ENCODE data around the gene IGF2BP2. TPM values are rescaled to one million over a fixed set of nuclear protein-coding genes. Genes with fewer than 3 reads are reported as not detected.

The IGF2BP2 gene
- total and polyA plus RNA-seq, 5 experiments from 2014 or later = 0.49 TPM; not detected in 4

DNA sequence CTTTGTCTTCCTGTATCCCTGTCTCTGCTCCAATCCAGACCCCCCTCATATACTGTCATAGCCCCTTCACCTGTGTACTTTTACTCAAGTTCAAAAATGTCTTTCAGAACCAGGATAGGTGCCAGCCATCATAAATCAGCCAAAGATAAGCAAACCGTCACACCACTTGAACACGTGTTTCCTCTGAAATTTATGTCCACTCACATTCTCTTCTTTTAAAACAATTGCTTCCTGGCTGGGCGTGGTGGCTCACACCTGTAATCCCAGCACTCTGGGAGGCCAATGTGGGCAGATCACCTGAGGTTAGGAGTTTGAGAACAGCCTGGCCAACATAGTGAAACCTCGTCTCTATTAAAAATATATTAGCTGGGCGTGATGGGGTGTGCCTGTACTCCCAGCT lies 74.1 kb downstream of the IGF2BP2 start:
- Mint-ChIP-seq H3K4me3 (no peak overlapping the region), H3K36me3 (peaks cover 0 to 7% (median 0%) of the 10 kb centered on the region in 3 donors), H3K27me3 (peaks cover 0 to 7% (median 3%) of the 10 kb centered on the region in 5 donors), H3K4me1 (peaks cover 0 to 11% (median 5%) of the 10 kb centered on the region in 4 donors), H3K27ac (no peak overlapping the region), H3K9me3 (peaks cover 0 to 13% (median 7%) of the 10 kb centered on the region in 9 donors)
- no peak for ATAC-seq
- DNase-seq = no peak
- POLR2A ChIA-PET = no interaction called here

DNA sequence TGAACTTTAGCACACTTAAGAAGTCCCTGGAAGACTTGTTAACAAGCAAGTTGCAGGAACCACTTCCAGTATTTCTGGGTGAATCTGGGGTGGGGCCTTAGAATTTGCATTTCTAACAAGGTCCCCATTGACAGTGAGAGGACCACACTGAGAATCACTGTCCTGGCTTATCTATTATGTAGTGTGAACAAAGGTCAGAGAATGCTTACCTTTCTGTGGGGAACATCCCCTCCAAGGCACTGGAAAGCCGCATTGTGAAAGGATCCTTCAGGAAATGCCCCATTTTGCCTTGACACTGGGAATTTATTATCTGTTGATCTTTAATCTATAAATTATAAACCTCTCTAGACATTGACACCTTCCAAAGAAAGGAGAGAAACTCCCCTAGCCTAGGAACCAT lies 74.8 kb downstream of the IGF2BP2 start:
- no peak for ATAC-seq
- POLR2A ChIA-PET = no interaction called here
- Mint-ChIP-seq H3K27ac (no peak overlapping the region), H3K4me1 (peaks cover 0 to 18% (median 6%) of the 10 kb centered on the region in 4 donors), H3K4me3 (no peak overlapping the region), H3K27me3 (peaks cover 0 to 7% (median 5%) of the 10 kb centered on the region in 5 donors), H3K9me3 (peaks cover 0 to 11% (median 6%) of the 10 kb centered on the region in 9 donors), H3K36me3 (peaks cover 0 to 7% (median 0%) of the 10 kb centered on the region in 3 donors)
- no peak for DNase-seq

DNA sequence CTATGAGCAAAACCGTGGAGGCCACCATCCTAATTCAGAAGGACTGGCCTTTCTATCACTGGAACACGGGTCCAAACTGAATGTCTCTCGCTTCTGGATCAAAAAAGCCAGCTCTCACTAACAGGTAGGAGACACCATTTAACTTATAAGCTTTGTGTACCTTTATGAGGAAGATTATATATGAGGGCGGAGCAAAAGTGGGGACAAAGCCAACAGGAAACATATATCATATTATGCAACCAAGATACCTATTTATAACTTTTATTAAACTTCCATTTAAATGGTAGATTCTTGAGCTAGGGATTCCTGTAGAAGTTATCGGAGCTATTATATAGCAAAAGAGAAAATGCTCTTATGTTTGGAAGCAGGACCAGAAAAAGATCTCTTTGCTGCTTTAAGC lies 78.4 kb downstream of the IGF2BP2 start:
- peaks cover 0 to 21% (median 6%) of the 10 kb centered on the region in 4 donors for H3K4me1 Mint-ChIP-seq
- peaks cover 0 to 8% (median 6%) of the 10 kb centered on the region in 5 donors for H3K27me3 Mint-ChIP-seq
- no peaks in the 10 kb centered on the region for H3K36me3 Mint-ChIP-seq
- no peak for ATAC-seq
- H3K4me3 Mint-ChIP-seq = no peak overlapping the region
- DNase-seq = no peak
- POLR2A ChIA-PET = no interaction called here
- H3K9me3 Mint-ChIP-seq = no peaks in the 10 kb centered on the region
- H3K27ac Mint-ChIP-seq = no peak overlapping the region

GRCh38 chr3:185744997-185745843 lies 79.6 kb downstream of the IGF2BP2 start:
- H3K9me3 Mint-ChIP-seq = no peaks in the 10 kb centered on the region
- ATAC-seq (no peak), DNase-seq (no peak)
- H3K36me3 Mint-ChIP-seq = no peaks in the 10 kb centered on the region
- H3K4me3 Mint-ChIP-seq = peak overlapping the region in 1 of 10 donors; percentile 24
- peaks cover 0 to 8% (median 0%) of the 10 kb centered on the region in 5 donors for H3K27me3 Mint-ChIP-seq
- peaks cover 0 to 21% (median 6%) of the 10 kb centered on the region in 4 donors for H3K4me1 Mint-ChIP-seq
- POLR2A ChIA-PET = no interaction called here
- no peak overlapping the region for H3K27ac Mint-ChIP-seq

GRCh38 chr3:185741586-185741985 lies 83.3 kb downstream of the IGF2BP2 start:
- DNase-seq (no peak), ATAC-seq (no peak)
- H3K4me3 Mint-ChIP-seq = no peak overlapping the region
- H3K27me3 Mint-ChIP-seq = peaks cover 0 to 5% (median 2%) of the 10 kb centered on the region in 5 donors
- no peak overlapping the region for H3K27ac Mint-ChIP-seq
- H3K9me3 Mint-ChIP-seq = no peaks in the 10 kb centered on the region
- no peaks in the 10 kb centered on the region for H3K36me3 Mint-ChIP-seq
- POLR2A ChIA-PET = no interaction called here
- peaks cover 0 to 19% (median 5%) of the 10 kb centered on the region in 4 donors for H3K4me1 Mint-ChIP-seq

DNA sequence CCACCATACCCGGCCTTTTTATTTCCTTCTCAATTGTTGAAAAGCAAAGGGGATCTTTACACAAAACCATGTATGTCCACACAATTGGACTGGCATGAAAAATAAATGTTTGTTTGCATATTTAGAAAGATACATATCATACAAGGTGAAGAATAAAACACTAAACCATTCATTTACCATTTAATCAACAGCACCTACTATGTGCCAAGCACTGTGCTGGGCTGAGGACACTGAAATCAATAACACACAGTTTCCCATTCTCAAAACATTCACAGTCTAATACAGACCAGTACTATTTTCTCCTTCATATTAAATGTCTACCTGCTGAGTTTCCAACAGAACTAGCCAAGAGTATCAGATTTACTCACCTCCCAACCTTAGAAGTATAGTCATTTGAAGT lies 84.7 kb downstream of the IGF2BP2 start:
- peaks cover 0 to 5% (median 0%) of the 10 kb centered on the region in 4 donors for H3K4me1 Mint-ChIP-seq
- H3K36me3 Mint-ChIP-seq = no peaks in the 10 kb centered on the region
- ATAC-seq = no peak
- POLR2A ChIA-PET = no interaction called here
- no peaks in the 10 kb centered on the region for H3K9me3 Mint-ChIP-seq
- peaks cover 0 to 3% (median 2%) of the 10 kb centered on the region in 5 donors for H3K27me3 Mint-ChIP-seq
- DNase-seq = no peak
- H3K27ac Mint-ChIP-seq = no peak overlapping the region
- H3K4me3 Mint-ChIP-seq = no peak overlapping the region

- no peaks in the 10 kb centered on the region for H3K36me3 Mint-ChIP-seq
- no peaks in the 10 kb centered on the region for H3K4me1 Mint-ChIP-seq
- no peak overlapping the region for H3K4me3 Mint-ChIP-seq
- DNase-seq = no peak
- H3K27ac Mint-ChIP-seq = no peak overlapping the region
- POLR2A ChIA-PET = no interaction called here
- no peak for ATAC-seq
- H3K9me3 Mint-ChIP-seq = no peaks in the 10 kb centered on the region
- H3K27me3 Mint-ChIP-seq = peaks cover 0 to 3% (median 0%) of the 10 kb centered on the region in 5 donors
These were observed 85.6 kb downstream of the IGF2BP2 start for GRCh38 chr3:185739264-185739701.

DNA sequence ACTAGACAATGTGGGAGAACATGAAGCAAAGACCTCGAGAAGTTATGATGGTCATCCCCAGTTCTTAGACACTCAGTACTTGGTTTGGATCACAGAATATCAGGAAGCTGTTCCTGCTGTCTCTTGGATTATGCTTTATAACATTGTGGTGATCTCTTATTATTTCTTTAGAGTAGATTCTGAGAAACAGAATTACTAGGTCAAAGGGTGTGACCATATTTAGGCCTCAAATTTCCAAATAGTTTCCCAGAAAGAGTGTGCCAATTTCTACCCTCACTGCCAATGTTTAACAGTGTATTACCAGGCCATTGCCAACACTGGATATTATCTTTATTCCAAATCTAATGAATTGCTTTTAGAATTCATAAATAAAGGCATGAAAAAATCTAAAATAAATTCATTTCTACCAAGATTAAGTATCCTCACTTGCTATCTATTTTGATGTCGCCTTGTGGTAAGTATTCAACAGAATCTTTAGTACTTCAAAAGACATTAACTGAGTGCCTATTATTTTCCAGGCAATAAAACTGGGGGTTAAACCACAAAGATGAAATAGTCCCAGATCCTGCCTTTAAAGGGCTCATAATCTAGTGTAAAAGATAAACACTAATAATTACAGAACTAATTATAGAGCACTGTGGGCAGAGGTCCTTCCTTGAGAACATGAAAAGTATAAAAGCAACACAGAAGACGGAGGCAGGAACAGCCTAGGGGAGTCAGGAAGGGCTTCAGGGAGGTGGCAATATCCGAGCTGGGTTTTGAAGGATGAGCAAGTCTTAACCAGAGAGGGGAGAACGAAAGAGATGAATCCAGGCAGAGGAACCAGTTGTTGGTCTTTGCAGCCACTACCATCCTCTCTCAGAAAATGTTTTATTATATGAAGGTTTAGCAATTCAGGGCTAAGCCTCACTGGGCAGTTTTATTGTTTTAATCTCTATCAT lies 86.8 kb downstream of the IGF2BP2 start:
- Mint-ChIP-seq H3K36me3 (no peaks in the 10 kb centered on the region), H3K27ac (no peak overlapping the region), H3K27me3 (peaks cover 0 to 4% (median under 1%) of the 10 kb centered on the region in 5 donors), H3K9me3 (no peaks in the 10 kb centered on the region), H3K4me1 (no peaks in the 10 kb centered on the region), H3K4me3 (no peak overlapping the region)
- DNase-seq (no peak), ATAC-seq (no peak)
- POLR2A ChIA-PET = no interaction called here

DNA sequence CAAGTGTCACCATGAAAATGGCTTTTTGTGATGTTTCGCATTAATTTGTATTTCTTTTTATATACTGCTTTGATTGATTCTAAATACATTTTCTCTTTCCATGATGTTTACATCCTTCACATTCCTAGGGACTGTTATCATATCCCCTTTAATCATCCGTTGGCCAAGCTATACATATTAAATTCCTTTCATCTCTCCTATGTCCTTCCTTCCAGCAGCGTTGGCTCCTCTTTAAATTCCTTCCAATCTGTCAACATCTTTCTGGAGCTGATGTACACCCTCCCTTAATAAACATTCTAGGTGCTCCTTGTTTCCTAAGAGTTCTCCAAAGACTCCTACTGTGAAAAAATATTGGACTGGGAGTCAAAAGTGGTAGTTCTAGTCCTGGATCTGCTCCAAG lies 87.8 kb downstream of the IGF2BP2 start:
- H3K27ac Mint-ChIP-seq = no peak overlapping the region
- no peaks in the 10 kb centered on the region for H3K4me1 Mint-ChIP-seq
- POLR2A ChIA-PET = no interaction called here
- no peak for DNase-seq
- no peak overlapping the region for H3K4me3 Mint-ChIP-seq
- H3K9me3 Mint-ChIP-seq = no peaks in the 10 kb centered on the region
- peaks cover 1 to 7% (median 3%) of the 10 kb centered on the region in 5 donors for H3K27me3 Mint-ChIP-seq
- ATAC-seq = no peak
- H3K36me3 Mint-ChIP-seq = no peaks in the 10 kb centered on the region

GRCh38 chr3:185734725-185735096 lies 90.1 kb downstream of the IGF2BP2 start:
- H3K36me3 Mint-ChIP-seq = no peaks in the 10 kb centered on the region
- no peak for DNase-seq
- H3K27me3 Mint-ChIP-seq = peaks cover 3 to 9% (median 4%) of the 10 kb centered on the region in 5 donors
- no peak overlapping the region for H3K4me3 Mint-ChIP-seq
- POLR2A ChIA-PET = no interaction called here
- no peak overlapping the region for H3K27ac Mint-ChIP-seq
- H3K9me3 Mint-ChIP-seq = no peaks in the 10 kb centered on the region
- no peaks in the 10 kb centered on the region for H3K4me1 Mint-ChIP-seq
- no peak for ATAC-seq

DNA sequence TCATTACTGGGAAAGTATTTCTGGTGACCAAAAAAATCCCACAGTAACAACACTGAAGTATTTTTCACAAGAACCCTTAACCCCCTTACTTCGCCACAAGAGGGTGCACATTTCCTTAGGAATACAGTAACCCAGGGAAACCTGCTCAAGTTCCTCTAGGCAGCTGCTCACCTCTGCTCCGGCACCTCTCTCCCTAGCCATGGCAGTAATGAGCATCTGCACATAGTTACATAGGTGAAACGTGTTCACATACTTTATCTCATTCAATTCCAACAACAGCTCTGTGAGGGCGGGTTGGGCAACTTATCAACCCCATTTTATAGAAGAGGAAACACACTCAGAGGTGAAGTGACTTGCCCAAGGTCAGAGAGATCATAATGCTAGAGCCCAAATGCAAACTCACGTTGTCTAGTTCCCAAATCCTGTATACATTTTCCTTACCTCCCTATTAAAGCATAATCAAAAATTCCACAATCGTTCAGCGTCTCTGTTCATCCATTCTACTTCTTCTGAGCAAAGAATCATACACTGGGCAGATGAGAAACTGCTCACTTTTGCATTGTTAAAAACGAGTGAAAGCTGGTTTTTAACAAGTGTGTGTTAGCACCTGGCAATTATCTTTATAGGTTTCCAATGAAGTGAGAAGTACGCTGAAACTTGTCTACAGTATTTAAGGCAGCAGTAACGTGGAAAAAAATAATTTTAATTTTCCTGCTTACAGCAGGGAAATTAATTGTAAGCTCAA lies 90.7 kb downstream of the IGF2BP2 start:
- no peak for DNase-seq
- H3K27me3 Mint-ChIP-seq = peaks cover 3 to 9% (median 4%) of the 10 kb centered on the region in 5 donors
- no peak for ATAC-seq

GRCh38 chr3:185732782-185733181 lies 92.1 kb downstream of the IGF2BP2 start:
- Mint-ChIP-seq H3K9me3 (no peaks in the 10 kb centered on the region), H3K27ac (no peak overlapping the region), H3K4me1 (no peaks in the 10 kb centered on the region), H3K4me3 (no peak overlapping the region), H3K36me3 (no peaks in the 10 kb centered on the region), H3K27me3 (peaks cover 2 to 9% (median 3%) of the 10 kb centered on the region in 5 donors)
- DNase-seq = no peak
- ATAC-seq = no peak
- POLR2A ChIA-PET = no interaction called here

More for the DNA sequence above, 90.7 kb downstream of the IGF2BP2 start:
- Mint-ChIP-seq H3K4me1 (no peaks in the 10 kb centered on the region), H3K27ac (no peak overlapping the region), H3K4me3 (no peak overlapping the region), H3K9me3 (no peaks in the 10 kb centered on the region), H3K36me3 (no peaks in the 10 kb centered on the region)
- POLR2A ChIA-PET = no interaction called here
